Adrenal gland (tissue), 5 donors: ENCODE results near the gene FGF23.

Experiments
- POLR2A ChIP-seq, 2 donors: fragments of 450-650 bp; IDR thresholded peaks; one replicate each; pipeline ENCODE4 v1.6.1; 2017; ENCODE audit warnings: antibody characterized with exemption in 2 of 2, mild to moderate bottlenecking in 2 of 2, moderate library complexity in 1 of 2
- TF ChIP-seq, protein P1 (sequence below), 6 experiments: fragments of 450-650 bp in 4 of 6; fragments of 200-600 bp in 2 of 6; sonication (generic) in 1 of 6; IDR thresholded peaks; 1 replicate in 5 of 6; 2 replicates in 1 of 6; pipeline versions ENCODE4 v1.5.1 to v1.8.0; 2016 to 2021; ENCODE audit warnings: antibody characterized with exemption in 6 of 6, mild to moderate bottlenecking in 2 of 6, moderate library complexity in 1 of 6
- donor health status: DM: no; HTN: no; CAD: no.

GRCh38 chr12:4424422-4424821 is 44.9 kb upstream of the FGF23 start:
- TF ChIP-seq POLR2A (IDR thresholded peaks at IDR 0.05), result no peak
- TF ChIP-seq, protein P1, sequence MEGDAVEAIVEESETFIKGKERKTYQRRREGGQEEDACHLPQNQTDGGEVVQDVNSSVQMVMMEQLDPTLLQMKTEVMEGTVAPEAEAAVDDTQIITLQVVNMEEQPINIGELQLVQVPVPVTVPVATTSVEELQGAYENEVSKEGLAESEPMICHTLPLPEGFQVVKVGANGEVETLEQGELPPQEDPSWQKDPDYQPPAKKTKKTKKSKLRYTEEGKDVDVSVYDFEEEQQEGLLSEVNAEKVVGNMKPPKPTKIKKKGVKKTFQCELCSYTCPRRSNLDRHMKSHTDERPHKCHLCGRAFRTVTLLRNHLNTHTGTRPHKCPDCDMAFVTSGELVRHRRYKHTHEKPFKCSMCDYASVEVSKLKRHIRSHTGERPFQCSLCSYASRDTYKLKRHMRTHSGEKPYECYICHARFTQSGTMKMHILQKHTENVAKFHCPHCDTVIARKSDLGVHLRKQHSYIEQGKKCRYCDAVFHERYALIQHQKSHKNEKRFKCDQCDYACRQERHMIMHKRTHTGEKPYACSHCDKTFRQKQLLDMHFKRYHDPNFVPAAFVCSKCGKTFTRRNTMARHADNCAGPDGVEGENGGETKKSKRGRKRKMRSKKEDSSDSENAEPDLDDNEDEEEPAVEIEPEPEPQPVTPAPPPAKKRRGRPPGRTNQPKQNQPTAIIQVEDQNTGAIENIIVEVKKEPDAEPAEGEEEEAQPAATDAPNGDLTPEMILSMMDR (IDR thresholded peaks at IDR 0.05), result no peak
